ENCODE results near the gene SOD1.

SOD1 gene

GRCh38 chr21:31710586-31710985, 51.1 kb downstream of the SOD1 start:
- Histone ChIP-seq H3K4me3 (ENCODE audit: low read depth, low read length) (peak overlapping the region; percentile 24; the same call in 1 of the 2 replicates), H3K36me3 (ENCODE audit: insufficient read depth, low read length) (no peaks in the 10 kb centered on the region), H3K4me1 (ENCODE audit: control insufficient read depth, insufficient read depth, low read length, unreplicated experiment) (peaks cover 59% of the 10 kb centered on the region), H3K27ac (ENCODE audit: low read depth, low read length) (peak overlapping the region; percentile 64), H2AFZ (ENCODE audit: low read length, unreplicated experiment) (no peak overlapping the region), H3K79me2 (ENCODE audit: control insufficient read depth, insufficient read depth, low read length, unreplicated experiment) (peaks cover 99% of the 10 kb centered on the region), H3K27me3 (ENCODE audit: insufficient read depth, low read length) (no peaks in the 10 kb centered on the region)

GRCh38 chr21:31711326-31711725, 51.8 kb downstream of the SOD1 start:
- H3K27ac ChIP-seq (ENCODE audit: low read depth, low read length): peak overlapping the region; percentile 64
- H2AFZ ChIP-seq (ENCODE audit: low read length, unreplicated experiment): no peak overlapping the region
- H3K36me3 ChIP-seq (ENCODE audit: insufficient read depth, low read length): no peaks in the 10 kb centered on the region
- 0 out of 2 replicates have a peak overlapping the region, but pooled peaks have one; percentile 24 for H3K4me3 ChIP-seq (ENCODE audit: low read depth, low read length)
- no peaks in the 10 kb centered on the region for H3K27me3 ChIP-seq (ENCODE audit: insufficient read depth, low read length)
- peaks cover 99% of the 10 kb centered on the region for H3K79me2 ChIP-seq (ENCODE audit: control insufficient read depth, insufficient read depth, low read length, unreplicated experiment)
- H3K4me1 ChIP-seq (ENCODE audit: control insufficient read depth, insufficient read depth, low read length, unreplicated experiment): peaks cover 59% of the 10 kb centered on the region

- no peaks in the 10 kb centered on the region for H3K36me3 ChIP-seq (ENCODE audit: insufficient read depth, low read length)
- H3K27ac ChIP-seq (ENCODE audit: low read depth, low read length): peak overlapping the region; percentile 64; the same call in 1 of the 2 replicates
- no peak overlapping the region for H2AFZ ChIP-seq (ENCODE audit: low read length, unreplicated experiment)
- no peak overlapping the region for H3K4me3 ChIP-seq (ENCODE audit: low read depth, low read length)
- H3K4me1 ChIP-seq (ENCODE audit: control insufficient read depth, insufficient read depth, low read length, unreplicated experiment): peaks cover 62% of the 10 kb centered on the region
- peaks cover 99% of the 10 kb centered on the region for H3K79me2 ChIP-seq (ENCODE audit: control insufficient read depth, insufficient read depth, low read length, unreplicated experiment)
- H3K27me3 ChIP-seq (ENCODE audit: insufficient read depth, low read length): no peaks in the 10 kb centered on the region
Observed at GRCh38 chr21:31711745-31712285, 52.3 kb downstream of the SOD1 start.

GRCh38 chr21:31713115-31713514, 53.6 kb downstream of the SOD1 start:
- Histone ChIP-seq H2AFZ (ENCODE audit: low read length, unreplicated experiment) (no peak overlapping the region), H3K27ac (ENCODE audit: low read depth, low read length) (no peak overlapping the region), H3K79me2 (ENCODE audit: control insufficient read depth, insufficient read depth, low read length, unreplicated experiment) (peaks cover 95% of the 10 kb centered on the region), H3K27me3 (ENCODE audit: insufficient read depth, low read length) (no peaks in the 10 kb centered on the region), H3K36me3 (ENCODE audit: insufficient read depth, low read length) (no peaks in the 10 kb centered on the region), H3K4me1 (ENCODE audit: control insufficient read depth, insufficient read depth, low read length, unreplicated experiment) (peaks cover 54% of the 10 kb centered on the region), H3K4me3 (ENCODE audit: low read depth, low read length) (no peak overlapping the region)

GRCh38 chr21:31713973-31714740, 54.7 kb downstream of the SOD1 start:
- Histone ChIP-seq H3K4me3 (ENCODE audit: low read depth, low read length) (no peak overlapping the region), H3K4me1 (ENCODE audit: control insufficient read depth, insufficient read depth, low read length, unreplicated experiment) (peaks cover 47% of the 10 kb centered on the region), H3K27me3 (ENCODE audit: insufficient read depth, low read length) (no peaks in the 10 kb centered on the region), H3K27ac (ENCODE audit: low read depth, low read length) (peak overlapping the region; percentile 2; the same call in 1 of the 2 replicates), H3K36me3 (ENCODE audit: insufficient read depth, low read length) (no peaks in the 10 kb centered on the region), H3K79me2 (ENCODE audit: control insufficient read depth, insufficient read depth, low read length, unreplicated experiment) (peaks cover 96% of the 10 kb centered on the region), H2AFZ (ENCODE audit: low read length, unreplicated experiment) (no peak overlapping the region)

- no peaks in the 10 kb centered on the region for H3K27me3 ChIP-seq (ENCODE audit: insufficient read depth, low read length)
- H3K36me3 ChIP-seq (ENCODE audit: insufficient read depth, low read length): no peaks in the 10 kb centered on the region
- peak overlapping the region; percentile 2; the same call in 1 of the 2 replicates for H3K27ac ChIP-seq (ENCODE audit: low read depth, low read length)
- no peak overlapping the region for H3K4me3 ChIP-seq (ENCODE audit: low read depth, low read length)
- no peak overlapping the region for H2AFZ ChIP-seq (ENCODE audit: low read length, unreplicated experiment)
- peaks cover 41% of the 10 kb centered on the region for H3K4me1 ChIP-seq (ENCODE audit: control insufficient read depth, insufficient read depth, low read length, unreplicated experiment)
- H3K79me2 ChIP-seq (ENCODE audit: control insufficient read depth, insufficient read depth, low read length, unreplicated experiment): peaks cover 96% of the 10 kb centered on the region
Observed at GRCh38 chr21:31714741-31715365, 55.4 kb downstream of the SOD1 start.

GRCh38 chr21:31716106-31716505, 56.6 kb downstream of the SOD1 start:
- Histone ChIP-seq H3K4me1 (ENCODE audit: control insufficient read depth, insufficient read depth, low read length, unreplicated experiment) (peaks cover 32% of the 10 kb centered on the region), H3K36me3 (ENCODE audit: insufficient read depth, low read length) (no peaks in the 10 kb centered on the region), H2AFZ (ENCODE audit: low read length, unreplicated experiment) (no peak overlapping the region), H3K27me3 (ENCODE audit: insufficient read depth, low read length) (no peaks in the 10 kb centered on the region), H3K79me2 (ENCODE audit: control insufficient read depth, insufficient read depth, low read length, unreplicated experiment) (peaks cover 96% of the 10 kb centered on the region), H3K27ac (ENCODE audit: low read depth, low read length) (peak overlapping the region; percentile 11), H3K4me3 (ENCODE audit: low read depth, low read length) (no peak overlapping the region)
